ENCODE measurements around the gene PTPRU. TPM values are rescaled to one million over a fixed set of nuclear protein-coding genes. Genes with fewer than 3 reads are reported as not detected.

PTPRU gene
- total RNA-seq, 4 donors from 2014 or later, result 15.0 to 46.7 (median 29.0) TPM

GRCh38 chr1:29352719-29353420, 116.5 kb downstream of the PTPRU start:
- H3K9me3 ChIP-seq, result no peaks in the 10 kb centered on the region
- no peaks in the 10 kb centered on the region for H3K36me3 ChIP-seq
- WGBS, result 77% methylated on average over 4 of the region's 4 CpGs
- H3K27ac ChIP-seq, result no peak overlapping the region
- TF ChIP-seq POLR2A (IDR thresholded peaks at IDR 0.05) (no peak), POLR2AphosphoS5 (IDR thresholded peaks at IDR 0.05) (no peak), EP300 (IDR thresholded peaks at IDR 0.05) (no peak)
- TF ChIP-seq, protein P1, sequence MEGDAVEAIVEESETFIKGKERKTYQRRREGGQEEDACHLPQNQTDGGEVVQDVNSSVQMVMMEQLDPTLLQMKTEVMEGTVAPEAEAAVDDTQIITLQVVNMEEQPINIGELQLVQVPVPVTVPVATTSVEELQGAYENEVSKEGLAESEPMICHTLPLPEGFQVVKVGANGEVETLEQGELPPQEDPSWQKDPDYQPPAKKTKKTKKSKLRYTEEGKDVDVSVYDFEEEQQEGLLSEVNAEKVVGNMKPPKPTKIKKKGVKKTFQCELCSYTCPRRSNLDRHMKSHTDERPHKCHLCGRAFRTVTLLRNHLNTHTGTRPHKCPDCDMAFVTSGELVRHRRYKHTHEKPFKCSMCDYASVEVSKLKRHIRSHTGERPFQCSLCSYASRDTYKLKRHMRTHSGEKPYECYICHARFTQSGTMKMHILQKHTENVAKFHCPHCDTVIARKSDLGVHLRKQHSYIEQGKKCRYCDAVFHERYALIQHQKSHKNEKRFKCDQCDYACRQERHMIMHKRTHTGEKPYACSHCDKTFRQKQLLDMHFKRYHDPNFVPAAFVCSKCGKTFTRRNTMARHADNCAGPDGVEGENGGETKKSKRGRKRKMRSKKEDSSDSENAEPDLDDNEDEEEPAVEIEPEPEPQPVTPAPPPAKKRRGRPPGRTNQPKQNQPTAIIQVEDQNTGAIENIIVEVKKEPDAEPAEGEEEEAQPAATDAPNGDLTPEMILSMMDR (IDR thresholded peaks at IDR 0.05), result no peak
- peaks cover 38% of the 10 kb centered on the region for H3K27me3 ChIP-seq
- no peak overlapping the region for H3K4me3 ChIP-seq
- no peak for DNase-seq (ENCODE audit: low spot score in 2 of 2)
- H3K4me1 ChIP-seq, result peaks cover 6% of the 10 kb centered on the region

GRCh38 chr1:29354511-29355098, 118.3 kb downstream of the PTPRU start:
- TF ChIP-seq POLR2AphosphoS5 (IDR thresholded peaks at IDR 0.05) (no peak), POLR2A (IDR thresholded peaks at IDR 0.05) (no peak), EP300 (IDR thresholded peaks at IDR 0.05) (no peak)
- TF ChIP-seq, protein P1 (IDR thresholded peaks at IDR 0.05), result no peak
- WGBS, result 51% methylated on average over 8 of the region's 8 CpGs
- Histone ChIP-seq H3K27ac (no peak overlapping the region), H3K36me3 (no peaks in the 10 kb centered on the region), H3K4me1 (peaks cover 6% of the 10 kb centered on the region), H3K9me3 (no peaks in the 10 kb centered on the region), H3K4me3 (no peak overlapping the region), H3K27me3 (peaks cover 36% of the 10 kb centered on the region)
- DNase-seq (ENCODE audit: low spot score in 2 of 2), result no peak

GRCh38 chr1:29355375-29355774, 119.1 kb downstream of the PTPRU start:
- peaks cover 6% of the 10 kb centered on the region for H3K4me1 ChIP-seq
- WGBS, result 80% methylated on average over 6 of the region's 6 CpGs
- DNase-seq (ENCODE audit: low spot score in 2 of 2), result no peak
- TF ChIP-seq EP300 (IDR thresholded peaks at IDR 0.05), result no peak
- TF ChIP-seq, protein P1 (IDR thresholded peaks at IDR 0.05), result no peak
- no peak for TF ChIP-seq POLR2A (IDR thresholded peaks at IDR 0.05)
- TF ChIP-seq POLR2AphosphoS5 (IDR thresholded peaks at IDR 0.05), result no peak
- H3K4me3 ChIP-seq, result no peak overlapping the region
- peaks cover 28% of the 10 kb centered on the region for H3K27me3 ChIP-seq
- no peaks in the 10 kb centered on the region for H3K9me3 ChIP-seq
- no peak overlapping the region for H3K27ac ChIP-seq
- no peaks in the 10 kb centered on the region for H3K36me3 ChIP-seq

- Histone ChIP-seq H3K27me3 (peaks cover 34% of the 10 kb centered on the region), H3K4me3 (no peak overlapping the region), H3K9me3 (no peaks in the 10 kb centered on the region), H3K36me3 (no peaks in the 10 kb centered on the region), H3K27ac (no peak overlapping the region), H3K4me1 (peaks cover 6% of the 10 kb centered on the region)
- WGBS, result 62% methylated on average over 14 of the region's 14 CpGs
- DNase-seq (ENCODE audit: low spot score in 2 of 2), result no peak
- TF ChIP-seq, protein P1 (IDR thresholded peaks at IDR 0.05), result no peak
- TF ChIP-seq POLR2AphosphoS5 (IDR thresholded peaks at IDR 0.05), result no peak
- TF ChIP-seq EP300 (IDR thresholded peaks at IDR 0.05), result no peak
- no peak for TF ChIP-seq POLR2A (IDR thresholded peaks at IDR 0.05)
Observed at GRCh38 chr1:29356663-29357062, 120.3 kb downstream of the PTPRU start.

- no peak for DNase-seq (ENCODE audit: low spot score in 2 of 2)
- TF ChIP-seq POLR2A (IDR thresholded peaks at IDR 0.05) (no peak), POLR2AphosphoS5 (IDR thresholded peaks at IDR 0.05) (no peak), EP300 (IDR thresholded peaks at IDR 0.05) (no peak)
- TF ChIP-seq, protein P1 (IDR thresholded peaks at IDR 0.05), result no peak
Observed at GRCh38 chr1:29357452-29357851, 121.1 kb downstream of the PTPRU start.

More at GRCh38 chr1:29357452-29357851, 121.1 kb downstream of the PTPRU start:
- peaks cover 6% of the 10 kb centered on the region for H3K4me1 ChIP-seq
- H3K27ac ChIP-seq, result no peak overlapping the region
- peaks cover 32% of the 10 kb centered on the region for H3K27me3 ChIP-seq
- 73% methylated on average over 7 of the region's 7 CpGs for WGBS
- no peak overlapping the region for H3K4me3 ChIP-seq
- no peaks in the 10 kb centered on the region for H3K9me3 ChIP-seq
- H3K36me3 ChIP-seq, result no peaks in the 10 kb centered on the region

Measured in suprapubic skin (tissue), 4 donors.